CD4-positive, alpha-beta T cell treated with Interleukin-6 for 4 hours (primary cell): Measurements from ENCODE around the gene ABHD16B.
"Not testable (repeated sequence)": the region's sequence is repeated elsewhere in the genome, so short reads cannot be mapped to it uniquely, and the experiment has no call there.

ENCODE experiments used
- DNase-seq: peaks from one replicate; pipeline ENCODE4 v3.0.0-alpha.2; 2020; ENCODE audit warnings: mixed read lengths

Gene ABHD16B

GRCh38 chr20:63856098-63856511 lies 5.2 kb upstream of the ABHD16B start:
- DNase-seq, result no peak

- no peak for DNase-seq
Measured at GRCh38 chr20:63857764-63858392, 3.4 kb upstream of the ABHD16B start.

- DNase-seq, result no peak
Measured at GRCh38 chr20:63858393-63859165, 2.7 kb upstream of the ABHD16B start.

- no peak for DNase-seq
Measured at GRCh38 chr20:63859166-63859699, 2.1 kb upstream of the ABHD16B start.

- no peak for DNase-seq
Measured at GRCh38 chr20:63860325-63861051, 810 bp upstream of the ABHD16B start.

GRCh38 chr20:63861981-63862901 lies 943 bp downstream of the ABHD16B start:
- no peak for DNase-seq

GRCh38 chr20:63863021-63863797 lies 1.9 kb downstream of the ABHD16B start:
- no peak for DNase-seq

- DNase-seq, result peak; percentile 87
Measured at GRCh38 chr20:63863798-63864544, 2.7 kb downstream of the ABHD16B start.

GRCh38 chr20:63864545-63864977 lies 3.3 kb downstream of the ABHD16B start:
- DNase-seq, result no peak

GRCh38 chr20:63864978-63865640 lies 3.8 kb downstream of the ABHD16B start, which contains the start of gene TPD52L2:
Gene TPD52L2 (plus strand): TSS chr20:63865270. CDS start chr20:63865366, 96 bp downstream.
- peak; percentile 99 for DNase-seq

- not testable (repeated sequence) for DNase-seq
Measured at GRCh38 chr20:63867042-63867441, 5.7 kb downstream of the ABHD16B start.

GRCh38 chr20:63868264-63868663 lies 7.0 kb downstream of the ABHD16B start:
- DNase-seq, result no peak

- DNase-seq, result peak; percentile 35
Measured at GRCh38 chr20:63873477-63873971, 12.2 kb downstream of the ABHD16B start.

GRCh38 chr20:63874241-63874640 lies 12.9 kb downstream of the ABHD16B start:
- DNase-seq, result not testable (repeated sequence)

GRCh38 chr20:63876489-63877036 lies 15.3 kb downstream of the ABHD16B start:
- no peak for DNase-seq

GRCh38 chr20:63877755-63878470 lies 16.6 kb downstream of the ABHD16B start:
- no peak for DNase-seq

GRCh38 chr20:63878899-63879663 lies 17.8 kb downstream of the ABHD16B start:
- DNase-seq, result no peak

- DNase-seq, result not testable (repeated sequence)
Measured at GRCh38 chr20:63880901-63881300, 19.6 kb downstream of the ABHD16B start.
